HUES48 (cell line): ENCODE results near the gene ATP2B2.
"Not testable (repeated sequence)": the region's sequence is repeated elsewhere in the genome, so short reads cannot be mapped to it uniquely, and the experiment has no call there.

Experiments used
- H3K27ac ChIP-seq: one replicate; pipeline ENCODE4 v1.7.0; 2013; ENCODE audit warnings: low read depth, low read length, inconsistent platforms
- H3K27me3 ChIP-seq: 2 replicates; pipeline ENCODE4 v1.6.1; 2013; ENCODE audit warnings: mild to moderate bottlenecking, low read length; ENCODE audit not compliant: control insufficient read depth, insufficient read depth
- H3K36me3 ChIP-seq: 2 replicates; pipeline ENCODE4 v1.6.1; 2013; ENCODE audit warnings: low read length; ENCODE audit not compliant: control insufficient read depth, insufficient read depth
- H3K4me1 ChIP-seq: 2 replicates; pipeline ENCODE4 v1.6.1; 2013; ENCODE audit warnings: mild to moderate bottlenecking, low read length; ENCODE audit not compliant: control insufficient read depth, insufficient read depth
- H3K4me3 ChIP-seq: 2 replicates; pipeline ENCODE4 v1.5.1; 2013; ENCODE audit warnings: mild to moderate bottlenecking, low read depth, low read length
- H3K9ac ChIP-seq: 2 replicates; pipeline ENCODE4 v1.6.1; 2013; ENCODE audit warnings: mild to moderate bottlenecking, low read depth, low read length, moderate library complexity
- H3K9me3 ChIP-seq: 2 replicates; pipeline ENCODE4 v1.6.1; 2013; ENCODE audit warnings: low read length; ENCODE audit not compliant: control insufficient read depth, insufficient read depth

ATP2B2 gene

DNA sequence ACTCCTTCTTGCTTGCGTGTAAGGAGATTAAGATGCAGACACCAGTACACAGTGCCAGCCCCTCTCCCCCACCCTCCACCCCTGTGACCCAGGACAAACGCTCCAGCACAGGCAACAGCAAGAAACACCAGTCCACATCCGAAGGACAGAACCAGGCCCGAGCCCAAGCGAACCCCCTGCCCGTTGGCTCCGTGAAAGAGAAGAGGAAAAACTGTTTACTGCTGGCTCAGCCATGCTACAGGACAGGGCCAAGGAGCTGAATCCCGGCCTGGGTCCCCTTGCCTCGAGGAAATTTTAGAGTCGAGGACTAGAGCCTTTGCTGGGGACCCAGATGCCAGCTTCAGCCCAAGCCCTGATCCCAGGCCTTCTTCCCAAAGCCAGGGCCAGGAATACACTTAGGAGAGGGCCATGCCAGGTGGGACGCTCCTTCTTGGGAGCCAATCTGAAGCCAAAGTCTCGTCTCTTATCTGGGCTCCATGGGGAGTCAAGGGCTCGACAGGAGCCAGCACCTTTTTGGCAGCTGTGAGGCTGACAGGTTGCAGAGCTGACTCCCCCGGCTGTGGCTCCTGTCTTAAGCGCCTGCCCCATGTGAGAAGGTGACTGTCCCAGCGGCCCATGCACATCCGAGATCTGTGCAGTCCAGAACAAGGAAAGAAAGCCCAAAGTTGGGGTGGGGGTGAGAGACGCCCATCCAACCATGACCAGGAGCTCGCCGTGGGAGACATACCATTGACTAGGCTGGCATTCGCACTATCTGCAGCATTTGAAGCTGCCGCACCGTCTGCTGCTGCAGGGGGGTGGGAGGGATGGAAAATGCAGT is 120.6 kb downstream of the ATP2B2 start:
- H3K4me1 ChIP-seq: no peaks in the 10 kb centered on the region
- H3K4me3 ChIP-seq: no peak overlapping the region
- no peak overlapping the region for H3K27ac ChIP-seq
- H3K27me3 ChIP-seq: no peaks in the 10 kb centered on the region
- H3K9ac ChIP-seq: no peak overlapping the region
- peaks cover 11% of the 10 kb centered on the region for H3K9me3 ChIP-seq
- no peaks in the 10 kb centered on the region for H3K36me3 ChIP-seq

DNA sequence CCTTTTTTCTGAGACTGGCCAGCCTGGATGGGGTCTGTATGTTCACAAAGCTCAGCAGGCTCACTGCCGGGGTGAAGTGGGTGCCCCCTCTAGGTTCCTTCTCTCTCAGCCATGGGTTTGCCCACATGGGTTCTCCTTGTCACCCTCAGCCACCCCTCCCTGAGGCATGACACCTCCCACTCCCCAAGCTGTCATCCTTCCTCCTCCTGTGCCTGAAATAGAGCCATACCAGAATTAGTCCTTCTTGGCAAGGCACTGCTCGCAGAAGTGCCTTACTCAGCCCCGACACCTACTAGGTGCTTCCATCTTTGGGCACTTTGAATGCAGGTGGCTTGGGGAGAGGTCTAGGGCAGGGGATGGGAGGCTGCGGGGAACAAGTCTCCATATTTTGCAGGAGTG is 121.5 kb downstream of the ATP2B2 start:
- Histone ChIP-seq H3K4me1 (no peaks in the 10 kb centered on the region), H3K27me3 (no peaks in the 10 kb centered on the region), H3K9me3 (peaks cover 11% of the 10 kb centered on the region), H3K27ac (no peak overlapping the region), H3K4me3 (no peak overlapping the region), H3K36me3 (no peaks in the 10 kb centered on the region), H3K9ac (no peak overlapping the region)

DNA sequence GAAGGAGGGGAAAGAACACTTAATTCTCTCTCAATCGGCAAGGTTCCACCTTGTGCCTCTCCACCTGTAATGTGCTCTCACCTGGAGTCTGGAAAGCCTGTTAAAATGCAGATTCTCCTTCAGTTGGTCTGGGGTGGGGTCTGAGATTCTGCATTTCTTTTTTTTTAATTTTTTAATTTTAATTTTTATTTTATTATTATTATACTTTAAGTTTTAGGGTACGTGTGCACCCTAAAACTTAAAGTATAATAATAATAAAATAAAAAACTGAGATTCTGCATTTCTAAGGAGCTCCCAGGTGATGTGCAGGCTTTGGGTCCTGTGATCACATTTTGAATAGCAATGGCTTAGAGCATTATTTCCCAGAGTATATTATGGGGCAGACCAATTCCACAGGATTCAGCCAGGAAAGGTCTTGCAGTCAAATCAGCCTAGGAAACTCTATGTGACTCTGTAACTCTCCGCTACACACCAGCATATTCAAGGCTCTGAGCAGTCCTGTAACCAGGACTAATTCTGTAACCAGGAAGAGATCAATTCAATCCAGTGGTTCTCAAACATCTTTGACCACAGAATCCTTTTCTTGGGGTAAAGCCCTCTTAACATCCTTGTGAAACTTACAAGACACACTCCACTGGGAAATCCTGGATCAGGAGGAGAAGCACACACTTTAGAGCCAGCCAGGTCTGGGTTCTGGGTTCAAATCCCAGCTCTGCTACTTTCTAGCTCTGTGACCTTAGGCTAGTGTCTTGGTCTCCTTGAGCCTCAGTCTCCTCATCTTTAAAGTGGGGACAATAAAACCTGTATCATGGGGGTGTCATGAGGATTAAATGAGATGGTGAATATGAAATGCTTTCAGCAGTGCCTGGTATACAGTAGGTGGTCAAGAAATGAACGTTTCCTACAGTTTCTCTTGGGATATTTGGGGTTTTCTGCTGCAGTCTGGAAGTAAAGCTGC is 122.2 kb downstream of the ATP2B2 start:
- Histone ChIP-seq H3K27me3 (no peaks in the 10 kb centered on the region), H3K36me3 (no peaks in the 10 kb centered on the region), H3K27ac (no peak overlapping the region), H3K9ac (no peak overlapping the region), H3K9me3 (peaks cover 7% of the 10 kb centered on the region), H3K4me1 (no peaks in the 10 kb centered on the region), H3K4me3 (no peak overlapping the region)

DNA sequence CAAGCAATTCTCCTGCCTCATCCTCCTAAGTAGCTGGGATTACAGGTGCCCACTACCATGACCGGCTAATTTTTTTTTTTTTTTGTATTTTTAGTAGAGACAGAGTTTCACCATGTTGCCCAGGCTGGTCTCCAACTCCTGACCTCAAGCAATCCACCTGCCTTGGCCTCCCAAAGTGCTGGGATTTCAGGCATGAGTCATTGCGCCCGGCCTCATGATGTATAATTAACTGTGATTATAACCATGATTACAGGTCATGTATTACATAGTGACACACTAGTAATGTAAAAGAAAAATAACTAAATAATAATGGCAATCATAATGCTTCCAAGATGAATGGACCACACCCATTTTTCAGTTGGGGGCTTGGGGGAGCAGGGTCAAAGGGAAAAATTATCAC is 122.9 kb downstream of the ATP2B2 start:
- not testable (repeated sequence) for H3K27me3 ChIP-seq, H3K36me3 ChIP-seq, H3K4me1 ChIP-seq, H3K4me3 ChIP-seq, H3K9me3 ChIP-seq, H3K27ac ChIP-seq, H3K9ac ChIP-seq

DNA sequence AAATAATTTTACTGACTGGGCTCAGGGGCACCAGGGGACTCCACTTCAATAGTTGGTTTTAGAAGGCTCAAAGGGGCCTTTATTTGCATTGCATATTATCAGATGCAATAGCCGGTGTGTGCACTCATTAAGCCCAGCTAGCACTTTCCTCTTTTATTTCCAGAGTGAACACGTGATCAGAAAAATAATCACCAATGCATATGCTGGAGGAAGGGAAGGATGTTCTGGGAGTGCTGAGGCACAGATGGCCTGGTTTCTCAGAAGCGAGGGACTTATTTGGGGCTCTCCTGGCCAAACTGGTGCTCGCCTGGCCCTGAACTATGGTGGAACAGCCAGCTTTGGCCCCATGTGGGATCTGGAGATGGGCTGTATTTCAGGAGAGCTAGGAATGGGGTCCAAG is 124.0 kb downstream of the ATP2B2 start:
- no peaks in the 10 kb centered on the region for H3K9me3 ChIP-seq
- H3K4me3 ChIP-seq: no peak overlapping the region
- H3K36me3 ChIP-seq: no peaks in the 10 kb centered on the region
- peaks cover under 1% of the 10 kb centered on the region; the same call in 1 of the 2 replicates for H3K4me1 ChIP-seq
- H3K27ac ChIP-seq: no peak overlapping the region
- no peak overlapping the region for H3K9ac ChIP-seq
- no peaks in the 10 kb centered on the region for H3K27me3 ChIP-seq

DNA sequence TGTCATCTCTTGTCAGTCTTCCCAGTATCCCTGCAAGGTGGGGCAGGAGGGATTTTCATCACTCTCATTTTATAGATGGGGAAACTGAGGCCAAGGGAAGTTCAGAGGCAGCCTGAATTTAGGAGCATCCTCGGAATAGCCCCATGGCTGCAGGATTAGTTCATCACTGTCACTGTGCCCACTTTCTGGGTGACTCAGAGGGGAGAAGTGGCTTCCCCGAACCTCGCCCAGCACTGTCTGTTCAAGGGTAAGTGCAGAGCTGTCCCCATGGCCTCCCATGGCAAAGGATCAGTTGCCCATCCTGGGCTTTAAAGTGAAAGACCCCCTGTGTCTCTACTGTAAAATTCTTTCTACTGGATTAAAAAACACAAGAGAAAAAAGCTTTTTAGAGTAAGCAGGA is 124.5 kb downstream of the ATP2B2 start:
- no peak overlapping the region for H3K4me3 ChIP-seq
- no peak overlapping the region for H3K9ac ChIP-seq
- no peak overlapping the region for H3K27ac ChIP-seq
- no peaks in the 10 kb centered on the region for H3K27me3 ChIP-seq
- no peaks in the 10 kb centered on the region for H3K36me3 ChIP-seq
- no peaks in the 10 kb centered on the region for H3K9me3 ChIP-seq
- peaks cover 4% of the 10 kb centered on the region; the same call in 1 of the 2 replicates for H3K4me1 ChIP-seq

DNA sequence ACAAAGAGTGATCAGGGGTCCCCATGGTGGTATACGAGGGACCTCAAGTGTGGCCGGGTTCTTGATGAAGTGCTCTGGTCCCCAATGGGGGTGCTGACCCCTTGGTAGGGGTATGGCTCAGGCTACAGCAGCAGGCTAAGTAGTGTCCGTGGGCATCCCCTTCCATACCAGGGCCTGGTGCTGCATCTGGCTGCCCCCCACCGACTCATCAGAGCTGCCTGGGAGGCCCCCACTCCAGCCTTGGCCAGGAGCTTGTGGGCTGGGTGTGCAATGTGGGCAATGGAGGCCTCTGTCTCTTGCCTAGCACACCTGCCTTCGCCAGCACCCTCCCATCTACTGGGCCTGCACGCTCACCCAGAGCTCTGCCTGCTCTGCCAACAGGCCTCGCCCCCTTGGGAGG is 125.4 kb downstream of the ATP2B2 start:
- no peaks in the 10 kb centered on the region for H3K36me3 ChIP-seq
- peaks cover 4% of the 10 kb centered on the region; the same call in 1 of the 2 replicates for H3K4me1 ChIP-seq
- H3K4me3 ChIP-seq: no peak overlapping the region
- no peak overlapping the region for H3K27ac ChIP-seq
- no peaks in the 10 kb centered on the region for H3K9me3 ChIP-seq
- H3K9ac ChIP-seq: no peak overlapping the region
- no peaks in the 10 kb centered on the region for H3K27me3 ChIP-seq

DNA sequence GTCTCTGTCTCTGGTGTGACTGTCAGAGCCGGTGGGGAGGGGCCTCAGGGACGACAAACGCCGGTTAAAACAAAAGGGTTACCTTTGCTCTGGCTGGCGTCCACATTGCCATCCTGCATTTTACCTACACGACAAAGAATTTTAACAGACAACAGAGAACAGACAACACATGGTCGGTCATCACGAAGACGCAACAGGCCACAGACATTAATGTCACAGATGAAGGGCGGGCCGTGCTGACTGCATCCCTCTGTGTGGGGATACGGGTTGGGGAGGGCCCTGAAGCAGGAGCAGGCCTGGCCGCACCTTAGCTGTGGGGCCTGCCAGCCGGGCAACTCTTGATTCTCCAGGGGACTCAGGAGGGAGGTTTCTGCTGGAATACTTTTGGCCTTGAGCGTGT is 126.2 kb downstream of the ATP2B2 start:
- Histone ChIP-seq H3K27me3 (no peaks in the 10 kb centered on the region), H3K9ac (no peak overlapping the region), H3K4me3 (no peak overlapping the region), H3K36me3 (no peaks in the 10 kb centered on the region), H3K4me1 (peaks cover 4% of the 10 kb centered on the region; the same call in 1 of the 2 replicates), H3K27ac (no peak overlapping the region), H3K9me3 (no peaks in the 10 kb centered on the region)

DNA sequence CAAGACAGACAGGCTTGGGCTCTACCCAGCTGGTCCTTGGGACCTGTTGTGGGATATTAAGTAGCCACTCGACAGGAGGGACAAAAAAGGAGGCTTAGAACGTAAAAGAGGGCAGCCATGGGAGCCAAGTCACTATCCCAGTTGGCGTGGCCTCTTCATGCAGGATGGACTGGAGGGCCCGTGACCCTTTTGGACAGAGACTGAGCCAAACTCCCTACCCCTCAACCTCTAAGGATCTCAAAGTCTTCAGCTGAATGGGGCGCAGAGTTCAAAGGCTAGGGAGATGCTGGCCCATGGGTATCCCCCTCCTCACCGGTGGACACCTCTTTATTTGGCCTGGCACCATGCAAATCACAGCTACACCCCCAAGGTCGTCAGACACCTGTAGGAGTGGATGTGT is 126.6 kb downstream of the ATP2B2 start:
- H3K27me3 ChIP-seq: no peaks in the 10 kb centered on the region
- H3K36me3 ChIP-seq: no peaks in the 10 kb centered on the region
- H3K9me3 ChIP-seq: no peaks in the 10 kb centered on the region
- H3K4me1 ChIP-seq: peaks cover 4% of the 10 kb centered on the region; the same call in 1 of the 2 replicates
- no peak overlapping the region for H3K4me3 ChIP-seq
- H3K27ac ChIP-seq: no peak overlapping the region
- no peak overlapping the region for H3K9ac ChIP-seq

DNA sequence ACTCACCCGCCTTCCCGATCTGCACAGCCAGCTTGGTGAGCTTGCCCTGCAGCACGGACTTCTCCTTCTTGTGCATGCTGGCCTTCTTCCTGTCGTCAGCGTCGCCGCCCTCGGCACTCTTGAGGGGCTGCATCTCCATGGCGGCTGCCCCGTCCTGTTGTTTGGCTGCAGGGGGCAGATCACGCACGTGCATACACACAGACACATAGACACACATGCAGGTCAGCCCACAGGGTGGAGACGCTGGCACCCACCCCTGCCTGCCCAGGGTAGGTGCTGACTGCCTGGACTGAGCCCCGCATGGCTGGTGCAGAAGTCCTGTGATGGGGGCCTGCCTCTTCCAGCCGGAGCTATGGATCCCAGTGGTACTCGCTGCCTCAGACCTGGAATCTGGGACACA is 127.1 kb downstream of the ATP2B2 start:
- Histone ChIP-seq H3K9me3 (no peaks in the 10 kb centered on the region), H3K4me1 (peaks cover 4% of the 10 kb centered on the region; the same call in 1 of the 2 replicates), H3K36me3 (no peaks in the 10 kb centered on the region), H3K27me3 (no peaks in the 10 kb centered on the region), H3K4me3 (no peak overlapping the region), H3K9ac (no peak overlapping the region), H3K27ac (no peak overlapping the region)
